Thyroid gland (tissue), 4 donors: ENCODE data around the gene CCDC78. TPM values are rescaled to one million over a fixed set of nuclear protein-coding genes. Genes with fewer than 3 reads are reported as not detected.
A peak's percentile ranks its signal among the peaks of the same experiment; 100 is the strongest.

Experiments used
- DNase-seq, 2 donors: peaks; one replicate each; pipeline ENCODE4 v3.0.0-alpha.2; 2019
- H3K27ac ChIP-seq, 3 donors: fragments of 200-600 bp; sonication (generic); 1 replicate in 2 of 3; 2 replicates in 1 of 3; pipeline ENCODE4 v1.5.1; 2016 to 2019; ENCODE audit warnings: mild to moderate bottlenecking in 1 of 3, moderate library complexity in 1 of 3
- H3K27me3 ChIP-seq: fragments of 200-600 bp; sonication (generic); one replicate; pipeline ENCODE4 v1.5.1; 2019
- H3K36me3 ChIP-seq, 2 donors: fragments of 200-600 bp; sonication (generic); one replicate each; pipeline ENCODE4 v1.5.1; 2016 to 2019
- H3K4me1 ChIP-seq, 2 donors: fragments of 200-600 bp; sonication (generic); one replicate each; pipeline ENCODE4 v1.5.1; 2017 to 2019
- H3K4me3 ChIP-seq, 3 donors: fragments of 200-600 bp; sonication (generic); replicated peaks in 1 of 3; 1 replicate in 2 of 3; 2 replicates in 1 of 3; pipeline ENCODE4 v1.5.1; 2016; ENCODE audit warnings: mild to moderate bottlenecking in 1 of 3
- H3K9me3 ChIP-seq: fragments of 200-600 bp; sonication (generic); one replicate; pipeline ENCODE4 v1.5.1; 2017
- CTCF ChIP-seq, 6 experiments: fragments of 200-600 bp in 3 of 6; fragments of 450-650 bp in 3 of 6; sonication (generic) in 3 of 6; IDR thresholded peaks; one replicate each; pipeline ENCODE4 v1.5.1; 2016 to 2019; ENCODE audit warnings: antibody characterized with exemption in 6 of 6, mild to moderate bottlenecking in 2 of 6, inconsistent platforms in 1 of 6, moderate library complexity in 1 of 6
- POLR2A ChIP-seq, 2 donors: fragments of 450-650 bp; IDR thresholded peaks; one replicate each; pipeline ENCODE4 v1.6.1; 2017; ENCODE audit warnings: antibody characterized with exemption in 2 of 2, mild to moderate bottlenecking in 2 of 2, moderate library complexity in 1 of 2
- WGBS, 2 donors: methylation state at CpG; one replicate each; pipeline ENCODE4 v1.1.5; 2017; 5-methylcytosine and 5-hydroxymethylcytosine counted together
- intact Hi-C: fragments of 100-400 bp; cut with DNase I; formaldehyde crosslinking; loops from one replicate; pipeline ENCODE4 v1.15.1; 2023
- total RNA-seq, 4 donors: library from RNA; depleted of rRNA; stranded (reverse); fragments of >200 nt; gene quantifications; one replicate each; pipeline ENCODE4 v1.2.3, GENCODE V29; 2016

CCDC78 gene
- total RNA-seq, 4 donors from 2014 or later: 0.27 TPM; not detected in 3

- Histone ChIP-seq H3K27ac (peak overlapping the region in 2 of 3 donors; percentile 58 to 87), H3K4me1 (peaks cover 30 to 49% of the 10 kb centered on the region in 2 donors), H3K36me3 (peaks cover 12 to 14% of the 10 kb centered on the region in 2 donors), H3K27me3 (no peaks in the 10 kb centered on the region), H3K9me3 (no peaks in the 10 kb centered on the region), H3K4me3 (peak overlapping the region; percentile 14 to 74 (median 42))
- WGBS, 2 donors: 70 to 78% methylated on average over 17 to 30 of the region's 44 CpGs
- peak; percentile 41 to 44 for DNase-seq
- TF ChIP-seq POLR2A (IDR thresholded peaks at IDR 0.05) (no peak), CTCF (IDR thresholded peaks at IDR 0.05) (no peak)
- intact Hi-C loops: no loop called here
Measured at GRCh38 chr16:680967-681745, 45.1 kb downstream of the CCDC78 start.

GRCh38 chr16:680625-680945, 45.7 kb downstream of the CCDC78 start:
- TF ChIP-seq POLR2A (IDR thresholded peaks at IDR 0.05): no peak
- no peak for TF ChIP-seq CTCF (IDR thresholded peaks at IDR 0.05)
- H3K4me1 ChIP-seq: peaks cover 30 to 52% of the 10 kb centered on the region in 2 donors

GRCh38 chr16:679814-680624, 46.2 kb downstream of the CCDC78 start, which contains the start of gene STUB1:
Gene STUB1, plus strand, starts transcription at chr16:680410. Its CDS starts 116 bp downstream, at chr16:680526.
- Histone ChIP-seq H3K4me1 (peaks cover 33 to 52% of the 10 kb centered on the region in 2 donors), H3K27me3 (no peaks in the 10 kb centered on the region), H3K4me3 (peak within 1 kb of the TSS; percentile 42 to 74 (median 72)), H3K27ac (peak within 1 kb of the TSS; percentile 85 to 87 (median 87)), H3K36me3 (peaks cover 12 to 14% of the 10 kb centered on the region in 2 donors), H3K9me3 (no peaks in the 10 kb centered on the region)
- 0% methylated on average over 3 of the region's 91 CpGs; no CpG with 5 or more reads in 1 of the 2 donors for WGBS, 2 donors
- TF ChIP-seq POLR2A (IDR thresholded peaks at IDR 0.05) (peak; percentile 6 to 83), CTCF (IDR thresholded peaks at IDR 0.05) (peak in 1 of 6 experiments; percentile 2)
- peak; percentile 81 to 82 for DNase-seq
- intact Hi-C loops: no loop called here

More at GRCh38 chr16:680625-680945, 45.7 kb downstream of the CCDC78 start:
- intact Hi-C loops: no loop called here
- Histone ChIP-seq H3K4me3 (peak overlapping the region; percentile 14 to 74 (median 42)), H3K9me3 (no peaks in the 10 kb centered on the region), H3K27me3 (no peaks in the 10 kb centered on the region), H3K36me3 (peaks cover 12 to 14% of the 10 kb centered on the region in 2 donors), H3K27ac (peak overlapping the region in 2 of 3 donors; percentile 58 to 87)
- WGBS, 2 donors: 0% methylated on average over 2 to 28 of the region's 38 CpGs
- DNase-seq: no peak

DNA sequence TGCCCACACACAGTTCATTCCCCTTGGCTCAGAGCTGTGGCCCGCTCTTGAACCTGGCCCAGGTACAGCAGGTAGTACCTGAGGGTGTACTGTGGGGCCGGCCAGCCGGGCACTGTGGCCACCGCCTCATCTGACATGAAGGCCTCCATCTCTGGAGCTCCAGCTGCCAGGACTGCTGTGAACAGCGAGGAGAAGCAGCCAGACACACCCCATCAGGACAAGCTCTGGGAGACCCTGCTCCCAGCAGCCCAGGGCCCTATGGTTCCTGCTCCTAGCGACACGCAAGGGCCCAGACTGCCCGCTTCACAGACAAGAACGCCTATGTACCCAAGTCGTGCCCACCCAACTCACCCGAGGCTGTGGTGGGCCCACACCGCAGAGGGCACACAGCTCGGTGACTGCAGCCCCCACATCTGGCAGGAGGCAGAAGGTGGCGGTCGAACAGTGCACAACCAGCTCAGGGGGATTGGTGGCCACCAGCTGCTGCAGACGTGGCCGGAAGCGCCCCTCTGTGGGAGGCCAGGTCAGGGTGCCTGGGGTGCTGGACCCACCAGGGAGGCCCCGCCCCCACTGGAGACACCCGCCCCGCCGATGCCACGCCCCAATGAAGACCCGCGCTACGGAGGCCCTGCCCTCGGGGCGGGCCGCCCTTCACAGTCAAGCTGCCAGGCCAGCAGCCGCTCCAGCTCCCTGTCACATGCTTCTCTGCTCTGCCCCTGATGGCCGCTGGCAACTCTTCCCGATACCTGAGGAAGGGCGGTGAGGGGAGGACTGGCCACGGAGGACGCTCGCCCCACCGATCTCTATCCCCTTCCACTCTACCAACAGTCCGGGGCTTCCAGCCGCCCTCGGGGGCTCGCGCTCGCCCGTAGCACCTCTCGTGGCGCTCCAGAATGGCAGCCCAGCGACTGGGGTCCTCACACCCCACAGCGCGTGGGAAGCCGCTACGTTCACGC, 47.1 kb downstream of the CCDC78 start:
- peak overlapping the region; percentile 46 to 87 (median 81) for H3K27ac ChIP-seq
- intact Hi-C loops: no loop called here
- peak; percentile 79 to 80 for DNase-seq
- WGBS, 2 donors: 27 to 42% methylated on average over 12 to 13 of the region's 52 CpGs
- H3K36me3 ChIP-seq: peaks cover 12 to 14% of the 10 kb centered on the region in 2 donors
- H3K9me3 ChIP-seq: no peaks in the 10 kb centered on the region
- TF ChIP-seq POLR2A (IDR thresholded peaks at IDR 0.05) (peak in 1 of 2 donors; percentile 18), CTCF (IDR thresholded peaks at IDR 0.05) (no peak)
- peaks cover 28 to 50% of the 10 kb centered on the region in 2 donors for H3K4me1 ChIP-seq
- no peaks in the 10 kb centered on the region for H3K27me3 ChIP-seq
- peak overlapping the region in 2 of 3 donors; percentile 72 to 74 for H3K4me3 ChIP-seq
